AG20443 (cell line): ENCODE results near the gene PELI2.

Experiments
- DNase-seq: peaks from one replicate; pipeline ENCODE4 v3.0.0; 2012; ENCODE audit warnings: low spot score, mixed read lengths

The PELI2 gene

DNA sequence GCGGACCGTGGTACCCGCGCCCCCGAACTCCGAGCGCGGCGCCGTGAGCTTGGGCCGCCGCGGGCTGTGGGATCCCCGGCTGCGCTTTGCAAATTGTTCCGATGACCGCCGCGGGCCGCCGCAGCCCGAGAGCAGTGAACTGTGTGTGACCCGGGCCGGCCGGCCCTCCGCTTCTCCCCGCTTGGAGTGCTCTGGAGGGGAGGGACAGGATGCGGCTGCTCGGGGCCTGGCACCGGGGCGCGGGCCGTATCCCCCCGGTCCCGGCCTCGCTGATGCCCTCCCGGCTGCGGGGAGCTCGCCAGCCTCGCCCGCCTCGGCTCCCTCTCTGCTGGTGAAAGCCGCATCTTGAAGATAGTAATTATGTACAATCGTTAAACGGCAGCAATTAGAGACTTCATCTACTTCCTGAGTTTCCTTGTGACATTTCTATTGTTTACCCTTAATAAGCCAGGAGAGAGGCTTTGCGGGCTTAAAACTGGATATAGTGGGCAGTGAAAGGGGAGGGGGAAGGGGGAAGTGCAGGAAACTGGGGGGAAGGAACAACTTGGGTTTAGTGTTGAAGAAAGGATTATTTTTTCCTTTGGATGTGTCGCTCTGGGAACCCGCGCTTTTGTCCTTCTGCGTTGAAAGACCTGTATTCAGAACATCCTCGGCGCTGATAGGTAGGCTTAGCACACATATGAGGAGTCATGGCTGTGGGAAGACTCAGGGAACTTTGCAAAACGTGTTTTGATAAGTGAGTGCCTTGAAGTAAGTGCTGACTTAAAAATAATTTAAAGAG, 1.2 kb downstream of the PELI2 start:
- peak; percentile 64 for DNase-seq

- DNase-seq = peak; percentile 20
These were observed 2.0 kb downstream of the PELI2 start for GRCh38 chr14:56120091-56120691.

GRCh38 chr14:56121816-56122215, 3.6 kb downstream of the PELI2 start:
- no peak for DNase-seq

DNA sequence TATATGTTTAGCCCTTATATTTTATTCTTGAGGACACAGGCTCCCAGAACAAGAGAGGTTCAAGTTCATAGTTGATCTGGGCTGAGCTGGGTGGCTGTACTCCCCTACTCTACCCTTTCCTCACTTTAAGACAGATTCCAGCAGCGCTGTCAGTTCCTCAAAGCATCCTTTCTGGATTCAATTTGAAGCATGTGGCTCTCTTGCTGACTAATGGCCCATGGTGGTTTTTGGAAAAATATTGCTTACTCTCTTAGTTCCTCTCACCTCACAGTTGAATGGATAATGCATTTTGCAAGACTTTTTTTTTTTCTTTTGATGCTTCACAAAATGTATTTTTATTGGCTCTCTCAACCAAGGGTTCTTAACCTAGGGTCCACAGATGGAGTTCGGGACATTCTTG, 4.1 kb downstream of the PELI2 start:
- peak; percentile 18 for DNase-seq

DNA sequence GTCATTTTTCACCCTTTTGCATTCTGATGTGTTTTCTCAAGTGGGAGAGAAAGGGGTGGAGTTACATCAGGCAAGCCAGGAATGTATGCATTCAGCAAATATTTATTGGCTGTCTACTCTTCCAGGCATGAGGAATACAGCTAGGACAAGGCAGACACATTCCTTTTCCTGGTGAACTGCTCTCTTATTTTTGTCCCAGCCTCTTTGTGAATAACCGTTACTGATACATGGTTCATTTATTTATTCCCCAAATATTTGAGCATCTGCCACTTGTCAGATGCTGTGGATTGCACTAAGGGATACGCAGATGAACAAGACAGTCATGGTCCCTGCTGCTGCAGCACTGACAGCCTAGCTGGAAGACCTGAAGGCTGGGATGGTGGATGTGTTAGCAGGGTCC, 6.1 kb downstream of the PELI2 start:
- DNase-seq = peak; percentile 25

GRCh38 chr14:56125772-56126636, 7.8 kb downstream of the PELI2 start:
- DNase-seq = no peak

DNA sequence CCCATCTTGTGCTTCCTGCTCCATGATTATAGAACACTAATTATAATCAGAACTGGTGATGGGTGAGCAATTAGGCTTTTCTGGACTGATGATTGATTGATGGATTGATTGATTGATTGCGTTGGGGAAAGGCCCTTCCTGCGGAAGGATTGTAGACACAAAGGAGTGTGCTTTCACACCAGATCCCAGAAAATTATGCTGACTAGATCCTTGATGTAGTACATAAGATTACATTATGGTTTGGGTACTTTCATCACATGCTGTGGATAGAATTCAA, 8.4 kb downstream of the PELI2 start:
- DNase-seq = no peak

DNA sequence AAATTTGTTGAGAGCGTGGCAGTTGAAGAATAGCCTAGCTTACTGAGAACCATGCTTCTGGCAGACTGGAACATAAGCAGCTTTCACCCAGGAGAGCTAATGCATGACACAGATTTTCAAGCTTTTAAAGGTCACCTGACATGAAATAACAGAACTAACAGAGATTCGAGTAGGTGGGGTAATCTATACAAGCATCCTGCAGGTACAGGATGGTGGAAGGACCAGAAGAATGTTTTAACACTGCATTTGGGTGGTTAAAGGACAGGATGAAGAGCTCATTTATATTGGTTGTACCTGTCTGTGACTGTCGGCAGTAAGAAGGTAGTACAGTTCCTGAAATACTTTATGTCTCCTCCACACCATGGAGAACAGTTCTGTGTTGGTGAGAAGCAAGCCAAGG, 8.9 kb downstream of the PELI2 start:
- no peak for DNase-seq

DNA sequence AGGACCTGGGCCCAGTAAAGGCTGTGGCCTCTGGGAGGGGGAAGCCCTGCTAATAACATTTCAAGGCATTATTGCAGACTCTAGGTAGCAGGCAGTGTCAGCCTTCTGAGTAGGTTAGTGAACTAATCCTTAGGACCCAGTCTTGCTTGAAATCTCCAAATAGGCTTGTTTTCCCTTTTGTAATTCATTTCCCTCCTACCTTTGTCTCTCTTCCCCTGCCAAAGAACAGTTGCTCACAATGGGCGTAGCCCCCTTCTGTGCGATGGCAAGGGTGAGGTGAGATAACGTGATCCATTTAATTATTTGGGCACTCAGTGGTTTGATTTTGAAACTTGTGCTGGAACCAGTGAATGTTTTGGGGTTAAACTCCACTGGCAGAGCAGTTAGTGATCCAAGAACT, 10.9 kb downstream of the PELI2 start:
- no peak for DNase-seq

DNA sequence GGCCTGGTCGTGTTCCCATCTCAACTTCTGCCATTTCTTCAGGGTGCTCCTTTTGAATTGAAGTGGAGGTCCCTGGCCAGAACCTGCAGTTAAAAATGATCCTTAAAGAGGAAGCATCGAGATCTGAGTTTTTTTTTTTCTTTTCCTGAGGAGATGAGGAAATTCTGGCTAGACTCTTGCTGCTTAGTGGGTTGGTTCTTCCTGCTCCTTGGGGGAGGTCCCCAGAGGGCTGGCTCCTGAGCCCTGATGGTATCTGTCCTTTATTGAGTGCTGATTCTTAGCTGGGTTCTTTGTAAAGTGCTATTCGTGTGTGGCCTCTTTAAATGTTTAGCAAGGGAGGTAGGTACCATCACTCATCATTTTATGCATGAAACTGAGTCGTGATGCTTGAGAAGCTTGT, 11.7 kb downstream of the PELI2 start:
- no peak for DNase-seq

- no peak for DNase-seq
These were observed 13.0 kb downstream of the PELI2 start for GRCh38 chr14:56131004-56131864.

DNA sequence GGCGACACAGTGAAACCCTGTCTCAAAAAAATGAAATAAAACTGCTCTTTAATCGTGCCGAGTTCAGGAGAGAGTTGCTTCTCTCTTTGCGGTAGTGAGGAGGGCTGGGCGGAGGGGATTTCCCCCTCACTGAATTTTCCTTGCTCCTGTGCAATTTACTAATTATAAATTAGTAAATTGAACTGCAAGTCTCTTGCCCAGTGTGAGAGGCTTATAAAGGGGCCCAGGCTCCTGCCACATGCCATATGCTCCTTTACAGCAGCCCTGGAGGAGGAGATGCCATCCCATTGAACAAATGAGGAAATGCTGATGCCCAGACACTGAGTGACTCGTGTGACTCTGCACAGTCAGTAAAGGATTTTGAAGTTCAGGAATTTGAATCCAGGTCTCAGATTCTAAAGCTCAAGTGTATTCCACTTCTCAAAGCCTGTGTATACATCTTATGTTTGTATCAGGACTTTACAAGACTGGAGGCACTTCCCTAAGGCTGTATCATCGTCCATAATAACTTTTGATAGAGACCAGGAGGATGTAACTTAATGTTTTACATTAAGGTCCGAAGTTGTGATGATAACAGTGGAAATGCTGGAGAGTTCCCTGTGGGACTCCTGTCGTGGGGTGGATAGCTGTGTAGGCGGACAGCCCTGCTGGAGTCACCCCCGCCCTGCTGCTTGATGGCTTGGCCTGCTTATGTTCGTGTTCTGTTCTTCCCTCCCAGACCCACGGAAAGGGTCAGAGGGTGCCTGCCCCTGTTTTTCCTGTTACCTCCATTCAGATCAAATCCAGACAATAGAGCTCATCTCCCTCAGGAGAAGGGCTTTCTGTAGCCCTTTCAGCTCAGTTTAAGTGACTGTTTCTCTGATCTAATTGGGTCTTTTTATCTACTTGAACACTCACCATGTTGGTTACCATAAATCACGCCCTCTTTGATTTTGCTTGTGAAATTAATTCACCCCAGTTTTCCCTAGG, 13.9 kb downstream of the PELI2 start:
- no peak for DNase-seq

DNA sequence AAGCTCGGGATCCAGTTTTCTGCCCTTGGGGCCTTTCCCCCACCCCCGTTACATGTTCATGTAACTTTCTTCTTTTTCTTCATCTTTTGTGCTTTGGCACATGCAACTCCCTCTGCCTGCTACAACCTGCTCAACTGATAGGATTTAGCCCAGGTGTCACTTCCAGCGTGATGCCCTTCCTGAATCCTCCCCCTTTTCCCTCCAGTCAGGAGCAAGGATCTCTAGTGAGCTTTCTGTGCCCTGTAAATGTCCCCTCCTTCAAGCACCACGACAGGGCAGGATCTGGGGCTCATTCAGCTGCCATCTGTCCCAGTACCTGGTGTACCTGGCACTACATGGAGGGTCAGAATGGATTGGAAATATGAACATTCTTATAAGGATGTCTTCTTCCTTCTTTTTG, 15.3 kb downstream of the PELI2 start:
- no peak for DNase-seq

DNA sequence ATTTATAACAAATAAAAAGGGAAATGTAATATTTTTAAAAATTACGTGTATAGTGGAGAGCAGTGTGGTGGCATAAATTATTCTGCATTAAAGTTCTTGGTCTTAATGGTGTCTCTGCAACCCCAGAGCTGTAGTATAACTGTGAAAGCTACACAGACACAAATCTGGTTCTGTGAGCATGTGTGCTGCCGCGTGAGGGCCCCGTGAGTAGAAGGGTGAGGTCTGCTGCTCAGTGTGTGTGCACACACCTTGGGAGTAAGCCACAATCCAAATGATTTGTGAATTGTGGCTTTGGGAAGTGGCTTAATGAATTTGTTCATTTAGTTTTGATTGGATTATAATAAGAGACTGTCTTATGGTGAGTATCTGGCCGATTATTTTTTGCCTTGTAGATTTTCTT, 16.8 kb downstream of the PELI2 start:
- DNase-seq = no peak

DNA sequence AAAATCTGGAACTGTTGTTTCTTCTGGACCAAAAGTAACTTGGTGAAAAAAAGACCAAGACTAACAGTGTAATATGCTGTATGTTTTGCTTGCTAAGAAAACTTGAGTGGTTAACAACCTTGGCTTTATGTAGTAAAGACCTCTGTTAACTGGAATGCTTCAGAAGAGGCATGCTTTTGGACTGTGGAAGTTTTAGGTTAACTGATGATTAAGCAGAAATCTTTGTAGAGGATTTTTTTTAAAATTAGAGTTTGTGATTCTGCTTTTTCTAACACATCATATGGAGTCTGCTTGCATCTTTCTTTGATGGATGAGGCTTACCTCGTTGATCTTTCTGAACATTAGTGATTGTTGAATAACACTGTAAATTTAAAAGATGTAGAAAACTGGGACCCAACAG, 17.5 kb downstream of the PELI2 start:
- DNase-seq = no peak

DNA sequence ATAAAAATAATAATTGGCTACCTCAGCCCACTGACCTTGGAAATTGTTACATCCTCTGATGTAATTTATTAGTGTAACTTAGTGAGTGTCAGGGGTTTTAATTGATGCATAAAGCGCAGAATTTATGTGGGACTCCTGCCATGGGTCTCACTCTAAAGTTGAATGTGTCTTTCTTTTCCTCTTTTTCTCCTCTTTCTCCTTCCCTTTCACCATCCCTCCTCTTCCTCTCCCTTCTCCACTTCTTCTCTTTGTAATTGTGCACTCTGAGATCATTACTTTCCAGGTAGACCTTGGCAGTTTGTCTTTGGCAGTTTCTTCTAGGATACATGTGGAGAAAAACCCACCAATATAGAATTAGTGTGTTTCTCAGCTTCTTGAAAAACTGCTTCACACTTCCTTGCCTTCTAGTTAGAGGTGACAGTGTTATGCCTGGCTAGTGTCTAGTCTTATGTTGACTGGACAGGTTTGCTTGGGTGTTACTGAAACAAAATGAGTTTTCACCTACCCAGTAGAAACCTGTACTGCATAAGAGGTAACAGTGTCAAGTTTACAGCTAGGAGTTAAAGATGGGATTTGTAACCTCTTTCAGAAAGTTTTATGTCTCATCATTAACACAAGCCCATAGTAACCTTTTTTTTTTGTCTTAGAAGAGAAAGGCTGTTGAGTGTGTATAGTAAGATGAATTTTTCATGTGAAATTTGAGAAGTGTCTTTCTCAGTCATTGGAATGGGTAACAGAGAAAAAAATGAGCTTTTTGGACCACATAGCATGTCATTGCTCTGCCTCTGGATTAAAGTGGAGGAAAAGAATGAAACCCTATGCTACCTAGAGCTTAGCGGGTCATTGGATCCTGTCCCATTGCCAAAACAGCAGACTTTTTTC, 18.6 kb downstream of the PELI2 start:
- no peak for DNase-seq

DNA sequence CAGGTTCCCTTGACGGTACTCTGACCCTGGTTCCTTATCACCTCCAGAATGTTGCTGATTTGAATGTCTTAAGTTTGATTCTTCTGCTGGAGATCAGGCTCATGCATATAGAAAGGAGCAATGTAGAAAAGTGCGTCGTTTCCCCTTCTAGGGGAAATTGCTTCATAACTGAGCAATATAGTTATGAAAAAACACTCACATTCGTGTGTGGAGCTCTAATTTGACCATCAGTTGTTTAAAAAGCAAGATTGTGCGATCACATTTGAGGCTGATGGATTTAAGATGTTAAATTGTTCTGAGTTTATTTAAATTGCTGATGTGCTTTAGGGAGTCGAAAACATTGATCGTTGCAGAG, 19.2 kb downstream of the PELI2 start:
- DNase-seq = no peak

- no peak for DNase-seq
These were observed 19.6 kb downstream of the PELI2 start for GRCh38 chr14:56137849-56138248.

- DNase-seq = no peak
These were observed 20.7 kb downstream of the PELI2 start for GRCh38 chr14:56138928-56139327.

- no peak for DNase-seq
These were observed 24.1 kb downstream of the PELI2 start for GRCh38 chr14:56142314-56142713.
